Uterus (tissue), 4 donors: ENCODE measurements around the gene EYA3. TPM values are rescaled to one million over a fixed set of nuclear protein-coding genes. Genes with fewer than 3 reads are reported as not detected.

Experiments used
- DNase-seq, 2 donors: peaks; one replicate each; pipeline ENCODE4 v3.0.0-alpha.2; 2019 to 2020
- H3K27ac ChIP-seq, 2 donors: fragments of 200-600 bp; sonication (generic); 1 replicate in 1 of 2; 2 replicates in 1 of 2; pipeline ENCODE4 v1.5.1; 2016 to 2018
- H3K27me3 ChIP-seq, 2 donors: fragments of 200-600 bp; sonication (generic); one replicate each; pipeline ENCODE4 v1.5.1; 2018 to 2019; ENCODE audit warnings: control low read depth in 1 of 2
- H3K36me3 ChIP-seq, 2 donors: fragments of 200-600 bp; sonication (generic); one replicate each; pipeline ENCODE4 v1.5.1; 2019; ENCODE audit warnings: control low read depth in 1 of 2
- H3K4me1 ChIP-seq, 2 donors: fragments of 200-600 bp; sonication (generic); one replicate each; pipeline ENCODE4 v1.5.1; 2018 to 2019; ENCODE audit warnings: control low read depth in 1 of 2
- H3K4me3 ChIP-seq, 2 donors: fragments of 200-600 bp; sonication (generic); 1 replicate in 1 of 2; 2 replicates in 1 of 2; pipeline ENCODE4 v1.5.1; 2018 to 2019; ENCODE audit warnings: mild to moderate bottlenecking in 1 of 2
- H3K9me3 ChIP-seq, 2 donors: fragments of 200-600 bp; sonication (generic); one replicate each; pipeline ENCODE4 v1.5.1; 2019; ENCODE audit warnings: control low read depth in 1 of 2
- CTCF ChIP-seq, 4 experiments: fragments of 200-600 bp in 2 of 4; fragments of 450-650 bp in 2 of 4; sonication (generic) in 2 of 4; IDR thresholded peaks; one replicate each; pipeline ENCODE4 v1.5.1; 2016 to 2019; ENCODE audit warnings: antibody characterized with exemption in 4 of 4, mild to moderate bottlenecking in 2 of 4, moderate library complexity in 1 of 4
- POLR2A ChIP-seq, 2 donors: fragments of 450-650 bp; IDR thresholded peaks; one replicate each; pipeline ENCODE4 v1.6.1; 2016; ENCODE audit warnings: antibody characterized with exemption in 2 of 2, mild to moderate bottlenecking in 1 of 2, moderate library complexity in 1 of 2
- intact Hi-C: fragments of 100-400 bp; cut with DNase I; formaldehyde crosslinking; loops from one replicate; pipeline ENCODE4 v1.15.1; 2023; ENCODE audit warnings: low total_unique reads
- total RNA-seq, 4 donors: library from RNA; depleted of rRNA in 3 of 4; stranded (reverse); fragments of >200 nt in 3 of 4; gene quantifications; one replicate each; pipeline versions ENCODE4 v1.1.0 to v1.2.4, GENCODE V29; 2014 to 2023
- donor health status: DM: yes; HTN: yes; CAD: no.

Gene EYA3
- total RNA-seq, 4 donors from 2014 or later: 7.2 to 30.4 (median 13.1) TPM

DNA sequence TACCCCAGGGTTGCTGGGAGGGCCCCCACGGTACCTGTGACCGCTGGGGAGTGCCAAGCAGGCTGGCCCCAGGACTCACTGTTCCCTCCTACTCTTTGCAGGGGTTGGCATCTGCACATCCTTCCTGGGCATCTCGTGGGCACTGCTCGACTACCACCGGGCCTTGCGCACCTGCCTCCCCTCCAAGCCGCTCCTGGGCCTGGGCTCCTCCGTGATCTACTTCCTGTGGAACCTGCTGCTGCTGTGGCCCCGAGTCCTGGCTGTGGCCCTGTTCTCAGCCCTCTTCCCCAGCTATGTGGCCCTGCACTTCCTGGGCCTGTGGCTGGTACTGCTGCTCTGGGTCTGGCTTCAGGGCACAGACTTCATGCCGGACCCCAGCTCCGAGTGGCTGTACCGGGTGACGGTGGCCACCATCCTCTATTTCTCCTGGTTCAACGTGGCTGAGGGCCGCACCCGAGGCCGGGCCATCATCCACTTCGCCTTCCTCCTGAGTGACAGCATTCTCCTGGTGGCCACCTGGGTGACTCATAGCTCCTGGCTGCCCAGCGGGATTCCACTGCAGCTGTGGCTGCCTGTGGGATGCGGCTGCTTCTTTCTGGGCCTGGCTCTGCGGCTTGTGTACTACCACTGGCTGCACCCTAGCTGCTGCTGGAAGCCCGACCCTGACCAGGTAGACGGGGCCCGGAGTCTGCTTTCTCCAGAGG, 121.9 kb downstream of the EYA3 start:
- no peaks in the 10 kb centered on the region for H3K27me3 ChIP-seq
- intact Hi-C loops: no loop called here
- H3K4me3 ChIP-seq: no peak overlapping the region
- TF ChIP-seq CTCF (IDR thresholded peaks at IDR 0.05): no peak
- TF ChIP-seq POLR2A (IDR thresholded peaks at IDR 0.05): no peak
- H3K4me1 ChIP-seq: no peaks in the 10 kb centered on the region
- no peaks in the 10 kb centered on the region for H3K9me3 ChIP-seq
- H3K27ac ChIP-seq: no peak overlapping the region
- no peaks in the 10 kb centered on the region for H3K36me3 ChIP-seq
- no peak for DNase-seq

- no peaks in the 10 kb centered on the region for H3K9me3 ChIP-seq
- H3K4me1 ChIP-seq: no peaks in the 10 kb centered on the region
- H3K27me3 ChIP-seq: no peaks in the 10 kb centered on the region
- no peak for DNase-seq
- H3K36me3 ChIP-seq: no peaks in the 10 kb centered on the region
- no peak overlapping the region for H3K4me3 ChIP-seq
- no peak overlapping the region for H3K27ac ChIP-seq
- TF ChIP-seq CTCF (IDR thresholded peaks at IDR 0.05) (no peak), POLR2A (IDR thresholded peaks at IDR 0.05) (no peak)
- intact Hi-C loops: no loop called here
Observed at GRCh38 chr1:27963393-27963792, 125.0 kb downstream of the EYA3 start.

- no peaks in the 10 kb centered on the region for H3K9me3 ChIP-seq
- H3K27me3 ChIP-seq: no peaks in the 10 kb centered on the region
- H3K4me1 ChIP-seq: no peaks in the 10 kb centered on the region
- H3K27ac ChIP-seq: peak overlapping the region in 1 of 2 donors; percentile 98
- no peaks in the 10 kb centered on the region for H3K36me3 ChIP-seq
- DNase-seq: no peak
- intact Hi-C loops: no loop called here
- no peak for TF ChIP-seq POLR2A (IDR thresholded peaks at IDR 0.05)
- no peak for TF ChIP-seq CTCF (IDR thresholded peaks at IDR 0.05)
- no peak overlapping the region for H3K4me3 ChIP-seq
Observed at GRCh38 chr1:27961646-27962221, 126.7 kb downstream of the EYA3 start.

DNA sequence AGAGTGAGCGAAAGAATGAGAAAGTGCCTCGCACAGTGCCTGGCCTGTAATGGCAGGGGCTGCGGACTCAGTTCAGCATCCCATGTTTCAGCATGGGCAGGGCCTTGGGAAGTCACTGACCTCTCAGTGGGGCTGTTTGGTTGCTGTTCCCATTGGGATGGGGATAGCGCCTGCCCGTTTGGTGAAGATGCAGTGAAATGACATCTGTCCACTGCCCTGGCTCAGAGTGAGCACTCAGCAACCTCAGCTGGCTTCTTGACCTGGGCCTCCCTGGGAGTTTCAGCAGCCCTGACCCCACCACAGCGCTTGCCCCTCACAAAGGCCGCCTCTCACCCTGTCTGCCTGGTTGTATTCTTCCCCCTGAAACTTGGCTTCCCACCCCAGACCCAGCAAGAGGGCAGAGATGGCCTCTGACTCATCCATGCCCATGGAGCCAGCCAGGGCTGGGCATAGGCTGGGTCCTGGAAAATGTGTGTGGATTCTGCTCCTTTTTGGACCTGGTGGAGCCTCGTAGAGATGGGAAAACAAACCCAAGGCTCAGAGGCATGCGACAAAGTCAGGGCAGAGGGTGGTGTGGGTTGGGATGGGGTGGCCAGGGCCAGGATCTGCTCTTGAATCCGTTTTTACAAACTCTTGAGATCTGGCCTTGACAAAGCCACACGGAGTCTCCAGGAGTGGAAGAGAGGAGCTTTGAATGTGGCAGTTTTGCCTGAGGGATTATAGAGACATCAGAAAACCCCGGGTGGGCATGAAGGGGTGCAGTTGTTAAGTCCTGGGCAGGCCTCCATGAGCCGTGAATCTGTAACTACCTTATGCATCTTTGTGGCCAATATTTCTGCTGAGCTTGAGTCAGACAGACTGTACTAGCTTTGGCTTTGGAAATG, 127.4 kb downstream of the EYA3 start:
- Histone ChIP-seq H3K27ac (peak overlapping the region; percentile 93 to 98), H3K9me3 (no peaks in the 10 kb centered on the region), H3K4me3 (peak overlapping the region in 1 of 2 donors; percentile 67), H3K27me3 (no peaks in the 10 kb centered on the region), H3K4me1 (no peaks in the 10 kb centered on the region), H3K36me3 (no peaks in the 10 kb centered on the region)
- no peak for DNase-seq
- TF ChIP-seq CTCF (IDR thresholded peaks at IDR 0.05) (no peak), POLR2A (IDR thresholded peaks at IDR 0.05) (no peak)
- intact Hi-C loops: no loop called here
